ENCODE results near the gene OR13J1.
"Not testable (repeated sequence)": the region's sequence is repeated elsewhere in the genome, so short reads cannot be mapped to it uniquely, and the experiment has no call there.

The OR13J1 gene

GRCh38 chr9:35905912-35906679, 35.9 kb upstream of the OR13J1 start, which contains the start of gene HRCT1:
Gene HRCT1, plus strand, starts transcription at chr9:35906202. Its CDS starts 86 bp downstream, at chr9:35906288.
- in situ Hi-C loops (cut with HindIII; ENCODE audit: low pct_ligation_motif_present, low pct_unique_long_range_greater_than_20kb, low sequenced_read_pairs), result no loop called here
- DNase-seq, result peak; percentile 95

GRCh38 chr9:35905051-35905781, 35.0 kb upstream of the OR13J1 start:
- DNase-seq, result peak; percentile 65

DNA sequence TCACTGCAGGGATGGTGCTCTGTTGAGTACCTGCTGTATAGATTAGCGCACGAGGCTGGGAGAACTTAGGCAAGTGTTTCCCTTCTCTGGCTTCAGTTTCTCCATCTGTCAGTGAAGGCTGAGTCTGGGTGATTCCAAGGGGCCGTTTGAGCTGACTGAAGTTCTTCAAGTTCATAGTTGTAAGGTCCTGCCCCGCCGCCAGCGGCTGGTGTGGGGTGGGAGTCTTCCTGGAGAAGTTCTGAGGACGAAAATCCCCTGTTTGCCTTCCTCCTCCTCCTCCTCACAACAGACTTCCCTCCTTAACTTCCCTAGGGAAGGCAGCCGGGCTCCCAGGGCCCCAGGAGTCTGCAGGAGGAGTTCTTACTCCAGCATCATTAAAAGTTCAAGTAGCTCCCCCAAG, 34.1 kb upstream of the OR13J1 start:
- in situ Hi-C loops (cut with HindIII; ENCODE audit: low pct_ligation_motif_present, low pct_unique_long_range_greater_than_20kb, low sequenced_read_pairs), result no loop called here
- no peak for DNase-seq

More at GRCh38 chr9:35905051-35905781, 35.0 kb upstream of the OR13J1 start:
- in situ Hi-C loops (cut with HindIII; ENCODE audit: low pct_ligation_motif_present, low pct_unique_long_range_greater_than_20kb, low sequenced_read_pairs), result no loop called here

DNA sequence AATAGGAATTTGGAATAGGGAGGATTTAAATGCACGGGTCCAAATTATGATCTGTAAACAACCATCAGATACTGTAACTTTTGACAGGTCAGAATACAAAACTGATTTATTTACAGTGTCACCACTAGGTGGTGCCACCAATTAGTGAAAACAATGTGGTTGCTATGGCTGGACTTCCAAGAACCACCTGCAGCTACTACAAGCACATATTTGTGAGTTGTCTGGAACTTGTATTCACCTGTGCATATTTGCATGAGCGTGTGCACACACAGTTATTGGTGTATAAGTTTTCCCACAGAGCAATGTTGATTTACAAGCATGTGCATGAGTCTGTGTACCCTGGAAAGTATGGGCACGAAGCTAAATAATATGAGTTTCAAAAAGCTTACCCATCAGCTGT, 32.8 kb upstream of the OR13J1 start:
- peak; percentile 58 for DNase-seq
- in situ Hi-C loops (cut with HindIII; ENCODE audit: low pct_ligation_motif_present, low pct_unique_long_range_greater_than_20kb, low sequenced_read_pairs), result no loop called here

GRCh38 chr9:35899021-35899420, 28.8 kb upstream of the OR13J1 start:
- no peak for DNase-seq
- in situ Hi-C loops (cut with HindIII; ENCODE audit: low pct_ligation_motif_present, low pct_unique_long_range_greater_than_20kb, low sequenced_read_pairs), result no loop called here

DNA sequence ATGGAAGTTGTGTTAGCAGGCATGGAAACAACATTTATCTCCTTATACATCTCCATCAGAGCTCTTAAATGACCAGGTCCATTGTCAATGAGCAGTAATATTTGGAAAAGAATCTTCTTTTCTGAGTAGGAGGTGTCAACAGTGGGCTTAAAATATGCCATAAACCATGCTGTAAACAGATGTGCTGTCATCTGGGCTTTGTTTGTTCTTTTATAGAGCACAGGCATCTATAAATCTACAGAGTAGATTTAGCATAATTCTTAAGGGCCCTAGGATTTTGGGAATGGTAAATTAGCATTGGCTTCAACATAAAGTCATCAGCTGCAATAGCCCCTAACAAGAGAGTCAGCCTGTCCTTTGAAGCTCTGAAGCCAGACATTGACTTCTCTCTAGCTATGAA, 28.1 kb upstream of the OR13J1 start:
- in situ Hi-C loops (cut with HindIII; ENCODE audit: low pct_ligation_motif_present, low pct_unique_long_range_greater_than_20kb, low sequenced_read_pairs), result no loop called here
- DNase-seq, result no peak

- in situ Hi-C loops (cut with HindIII; ENCODE audit: low pct_ligation_motif_present, low pct_unique_long_range_greater_than_20kb, low sequenced_read_pairs); DNase-seq: not testable (repeated sequence)
Observed at GRCh38 chr9:35897376-35898099, 27.3 kb upstream of the OR13J1 start.

DNA sequence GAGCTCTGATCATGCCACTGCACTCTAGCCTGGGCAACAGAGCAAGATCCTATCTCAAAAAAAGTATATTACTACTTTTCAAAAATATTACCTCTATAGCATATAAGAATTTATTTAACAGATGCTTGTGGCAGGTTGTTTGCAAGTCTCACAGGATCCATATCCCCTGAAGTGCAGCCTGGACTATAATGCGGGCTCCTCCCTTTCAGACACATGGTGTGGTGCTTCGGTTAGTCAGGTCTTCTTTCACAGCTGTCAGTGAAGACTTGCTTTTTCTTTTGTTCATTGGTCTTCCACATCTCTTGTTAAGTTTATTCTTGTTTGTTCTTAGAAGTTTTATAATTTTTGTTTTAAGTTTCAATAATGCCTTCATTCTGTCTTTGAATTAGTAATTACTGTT, 26.4 kb upstream of the OR13J1 start:
- in situ Hi-C loops (cut with HindIII; ENCODE audit: low pct_ligation_motif_present, low pct_unique_long_range_greater_than_20kb, low sequenced_read_pairs), result no loop called here
- DNase-seq, result no peak

GRCh38 chr9:35892051-35892450, 21.9 kb upstream of the OR13J1 start:
- no peak for DNase-seq
- in situ Hi-C loops (cut with HindIII; ENCODE audit: low pct_ligation_motif_present, low pct_unique_long_range_greater_than_20kb, low sequenced_read_pairs), result no loop called here

DNA sequence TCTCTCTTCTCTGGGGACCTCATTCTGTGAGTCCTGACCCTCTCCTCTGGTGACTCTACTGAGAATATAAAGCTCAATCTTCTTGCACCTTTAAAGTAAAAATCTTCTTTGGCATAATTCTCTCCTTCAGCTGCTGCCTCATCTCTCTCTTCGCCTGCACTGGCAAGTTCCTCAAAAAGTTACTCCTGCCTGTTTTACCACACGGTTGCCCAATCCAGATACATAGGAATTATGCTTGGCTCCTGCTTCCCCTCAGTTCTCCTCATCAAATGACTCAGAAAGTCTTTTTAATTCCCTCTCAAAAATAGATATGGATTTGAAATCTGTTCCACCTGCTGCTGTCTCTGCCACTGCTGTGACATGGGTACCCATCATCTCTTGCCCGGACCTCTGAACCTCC, 21.4 kb upstream of the OR13J1 start:
- in situ Hi-C loops (cut with HindIII; ENCODE audit: low pct_ligation_motif_present, low pct_unique_long_range_greater_than_20kb, low sequenced_read_pairs), result no loop called here
- no peak for DNase-seq

DNA sequence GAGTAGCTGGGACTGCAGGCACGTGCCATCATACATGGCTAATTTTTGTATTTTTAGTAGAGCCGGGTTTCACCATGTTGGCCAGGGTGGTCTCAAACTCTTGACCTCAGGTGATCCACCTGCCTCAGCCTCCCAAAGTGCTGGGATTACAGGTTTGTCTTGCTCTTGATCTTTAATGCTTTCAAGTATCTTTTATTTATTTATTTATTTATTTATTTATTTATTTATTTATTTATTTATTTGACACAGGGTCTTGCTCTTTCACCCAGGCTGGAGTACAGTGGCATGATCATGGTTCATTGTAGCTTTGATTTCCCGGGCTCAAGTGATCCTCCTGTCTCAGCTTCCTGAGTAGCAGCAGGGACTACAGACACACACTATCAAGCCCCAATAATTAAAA, 14.7 kb upstream of the OR13J1 start:
- in situ Hi-C loops (cut with HindIII; ENCODE audit: low pct_ligation_motif_present, low pct_unique_long_range_greater_than_20kb, low sequenced_read_pairs), result not testable (repeated sequence)

DNA sequence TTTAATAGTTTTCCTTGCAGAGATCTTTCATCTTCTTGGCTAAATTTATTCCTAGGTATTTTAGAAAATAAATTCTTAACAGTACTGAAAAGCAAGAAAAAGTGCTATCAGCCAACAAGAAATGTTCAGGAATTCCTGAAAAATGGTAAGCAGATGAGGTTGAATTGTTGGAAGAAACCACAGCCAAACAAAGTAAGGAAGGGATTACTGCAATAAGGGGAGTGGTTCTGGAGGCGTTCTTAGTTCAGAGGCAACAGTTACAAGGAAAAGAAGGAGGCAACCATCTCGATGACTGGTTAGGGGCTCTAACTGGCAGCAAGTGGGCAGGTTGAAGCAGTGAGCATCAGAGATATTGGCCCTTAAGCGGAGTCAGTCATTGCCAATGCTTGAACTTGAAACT, 12.8 kb upstream of the OR13J1 start:
- no peak for DNase-seq
- in situ Hi-C loops (cut with HindIII; ENCODE audit: low pct_ligation_motif_present, low pct_unique_long_range_greater_than_20kb, low sequenced_read_pairs), result no loop called here

More for the DNA sequence above, 14.7 kb upstream of the OR13J1 start:
- DNase-seq, result not testable (repeated sequence)

- peak; percentile 57 for DNase-seq
- in situ Hi-C loops (cut with HindIII; ENCODE audit: low pct_ligation_motif_present, low pct_unique_long_range_greater_than_20kb, low sequenced_read_pairs), result no loop called here
Observed at GRCh38 chr9:35882263-35882848, 12.2 kb upstream of the OR13J1 start.

GRCh38 chr9:35872505-35872904, 2.3 kb upstream of the OR13J1 start:
- in situ Hi-C loops (cut with HindIII; ENCODE audit: low pct_ligation_motif_present, low pct_unique_long_range_greater_than_20kb, low sequenced_read_pairs), result no loop called here
- no peak for DNase-seq

DNA sequence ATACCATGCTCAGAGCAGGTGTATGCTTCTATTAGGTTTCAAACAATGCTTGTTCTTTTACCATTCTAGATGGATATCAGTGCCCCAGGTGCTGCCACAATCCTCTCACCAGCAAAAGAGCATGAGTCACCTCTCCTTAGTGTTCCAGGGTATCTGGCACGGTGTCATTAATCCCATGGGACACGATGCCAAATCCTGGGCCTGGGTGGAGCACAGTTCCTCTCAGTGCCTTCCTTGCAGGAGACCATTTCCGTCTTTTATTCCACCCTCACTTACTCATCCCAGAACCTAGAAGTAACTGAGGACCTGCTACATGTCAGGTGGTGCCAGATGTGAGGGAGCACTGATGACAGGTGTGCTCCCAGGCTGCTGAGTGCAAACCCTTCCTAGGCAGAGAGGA, 1.3 kb upstream of the OR13J1 start:
- no peak for DNase-seq
- in situ Hi-C loops (cut with HindIII; ENCODE audit: low pct_ligation_motif_present, low pct_unique_long_range_greater_than_20kb, low sequenced_read_pairs), result no loop called here

GRCh38 chr9:35869621-35870216, 482 bp downstream of the OR13J1 start:
- in situ Hi-C loops (cut with HindIII; ENCODE audit: low pct_ligation_motif_present, low pct_unique_long_range_greater_than_20kb, low sequenced_read_pairs), result no loop called here
- DNase-seq, result no peak

DNA sequence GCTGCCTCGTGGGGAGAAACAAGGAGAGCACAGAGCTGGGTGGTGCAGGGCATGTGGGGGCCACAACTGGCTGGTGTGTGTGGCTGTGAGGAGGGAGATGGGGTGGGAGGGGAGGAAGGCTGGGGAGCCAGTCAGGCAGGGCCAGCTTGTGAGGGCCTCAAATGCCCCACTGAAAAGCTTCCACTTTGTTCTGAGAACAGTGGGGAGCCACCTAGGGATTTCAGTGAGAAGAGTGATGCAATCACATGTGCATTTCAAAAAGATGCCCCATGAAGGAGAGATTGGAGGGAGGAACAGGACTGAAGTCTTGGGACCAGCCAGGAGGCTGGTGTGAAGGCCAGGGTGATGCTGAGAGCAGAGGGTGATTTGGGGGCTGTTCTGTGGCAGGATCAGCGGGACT, 1.3 kb downstream of the OR13J1 start:
- in situ Hi-C loops (cut with HindIII; ENCODE audit: low pct_ligation_motif_present, low pct_unique_long_range_greater_than_20kb, low sequenced_read_pairs), result no loop called here
- no peak for DNase-seq

DNA sequence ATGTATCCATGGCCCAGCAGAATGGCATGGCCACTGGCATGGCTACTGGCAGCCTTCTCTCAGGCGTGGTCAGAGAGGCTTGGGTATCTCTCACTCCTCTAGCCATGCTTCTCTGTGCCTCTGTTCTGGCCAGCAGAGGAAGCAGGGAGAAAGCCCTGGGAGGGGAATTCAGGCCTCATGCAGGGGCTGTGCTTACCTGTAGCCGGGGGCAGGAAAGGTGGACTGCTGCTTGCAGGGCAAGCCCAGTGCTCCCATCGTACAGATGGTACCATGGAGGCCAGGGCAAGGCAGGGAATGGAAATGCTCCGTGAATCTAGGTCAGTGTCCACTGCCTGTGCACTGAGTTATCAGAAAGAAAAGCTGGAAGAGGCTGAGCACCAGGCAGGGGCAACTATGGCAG, 2.7 kb downstream of the OR13J1 start:
- in situ Hi-C loops (cut with HindIII; ENCODE audit: low pct_ligation_motif_present, low pct_unique_long_range_greater_than_20kb, low sequenced_read_pairs), result no loop called here
- DNase-seq, result no peak

Data from ACHN (cell line).